AG09319 (cell line): ENCODE results near the gene CDK15.
"Not testable (repeated sequence)": the region's sequence is repeated elsewhere in the genome, so short reads cannot be mapped to it uniquely, and the experiment has no call there.

Experiments used
- DNase-seq: peaks from one replicate; pipeline ENCODE4 v3.0.0-alpha.2; 2010; ENCODE audit warnings: low read depth; ENCODE audit errors: extremely low read depth
- TF ChIP-seq, protein P1 (sequence below): IDR thresholded peaks from 2 replicates; pipeline ENCODE4 v1.5.1; 2011; ENCODE audit warnings: low read depth, mild to moderate bottlenecking, inconsistent platforms, low read length, moderate library complexity

The CDK15 gene

DNA sequence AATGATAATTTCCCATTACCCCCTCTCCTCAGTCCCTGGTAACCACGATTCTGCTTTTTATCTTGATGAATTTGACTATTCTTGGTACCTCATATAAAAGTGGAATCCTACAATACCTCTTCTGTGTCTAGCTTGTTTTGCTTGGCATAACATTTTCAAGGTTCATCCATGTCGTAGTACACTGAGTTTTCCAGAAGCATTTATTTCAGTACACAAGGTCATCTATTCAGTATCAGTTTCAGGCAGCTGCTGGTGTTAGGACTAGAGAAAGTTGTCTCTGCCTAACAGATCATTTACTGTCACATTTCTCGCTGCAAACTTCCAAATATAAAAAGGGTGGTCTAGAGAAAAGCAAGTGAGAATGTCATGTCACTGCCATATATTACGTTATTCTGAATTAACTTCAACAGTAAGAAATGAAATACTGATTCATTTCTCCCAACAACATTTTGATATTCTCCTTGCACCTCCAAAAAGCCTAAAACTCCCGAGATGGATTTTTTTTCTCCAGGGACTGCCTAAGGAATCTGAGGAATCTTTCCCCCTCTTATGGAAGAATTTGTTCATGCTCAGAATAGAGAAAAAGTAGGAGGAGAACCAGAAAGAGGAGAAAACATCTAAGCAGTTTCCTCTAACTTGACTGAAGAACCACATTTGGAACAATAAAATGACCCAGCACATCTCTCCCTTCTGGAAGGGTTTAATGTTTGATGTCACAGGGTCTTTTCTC lies 36.0 kb downstream of the CDK15 start:
- TF ChIP-seq, protein P1, sequence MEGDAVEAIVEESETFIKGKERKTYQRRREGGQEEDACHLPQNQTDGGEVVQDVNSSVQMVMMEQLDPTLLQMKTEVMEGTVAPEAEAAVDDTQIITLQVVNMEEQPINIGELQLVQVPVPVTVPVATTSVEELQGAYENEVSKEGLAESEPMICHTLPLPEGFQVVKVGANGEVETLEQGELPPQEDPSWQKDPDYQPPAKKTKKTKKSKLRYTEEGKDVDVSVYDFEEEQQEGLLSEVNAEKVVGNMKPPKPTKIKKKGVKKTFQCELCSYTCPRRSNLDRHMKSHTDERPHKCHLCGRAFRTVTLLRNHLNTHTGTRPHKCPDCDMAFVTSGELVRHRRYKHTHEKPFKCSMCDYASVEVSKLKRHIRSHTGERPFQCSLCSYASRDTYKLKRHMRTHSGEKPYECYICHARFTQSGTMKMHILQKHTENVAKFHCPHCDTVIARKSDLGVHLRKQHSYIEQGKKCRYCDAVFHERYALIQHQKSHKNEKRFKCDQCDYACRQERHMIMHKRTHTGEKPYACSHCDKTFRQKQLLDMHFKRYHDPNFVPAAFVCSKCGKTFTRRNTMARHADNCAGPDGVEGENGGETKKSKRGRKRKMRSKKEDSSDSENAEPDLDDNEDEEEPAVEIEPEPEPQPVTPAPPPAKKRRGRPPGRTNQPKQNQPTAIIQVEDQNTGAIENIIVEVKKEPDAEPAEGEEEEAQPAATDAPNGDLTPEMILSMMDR: no peak

DNA sequence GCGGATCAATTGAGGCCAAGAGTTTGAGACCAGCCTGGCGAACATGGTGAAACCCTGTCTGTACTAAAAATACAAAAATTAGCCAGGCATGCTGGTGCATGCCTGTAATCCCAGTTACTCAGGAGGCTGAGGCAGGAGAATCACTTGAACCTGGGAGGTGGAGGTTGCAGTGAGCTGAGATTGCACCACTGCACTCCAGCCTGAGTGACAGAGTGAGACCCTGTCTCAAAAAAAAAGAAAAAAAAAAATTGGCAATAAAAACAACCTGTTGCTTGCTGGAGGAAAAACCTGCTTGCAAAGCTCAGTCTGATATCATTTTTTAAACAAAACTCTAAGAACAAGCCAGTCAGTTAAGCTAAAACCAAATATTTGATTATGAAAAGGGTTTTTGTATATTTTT lies 38.6 kb downstream of the CDK15 start:
- DNase-seq: not testable (repeated sequence)

More for the DNA sequence above, 36.0 kb downstream of the CDK15 start:
- no peak for DNase-seq

GRCh38 chr2:201847481-201847880 lies 41.1 kb downstream of the CDK15 start:
- TF ChIP-seq, protein P1: no peak
- DNase-seq: no peak

DNA sequence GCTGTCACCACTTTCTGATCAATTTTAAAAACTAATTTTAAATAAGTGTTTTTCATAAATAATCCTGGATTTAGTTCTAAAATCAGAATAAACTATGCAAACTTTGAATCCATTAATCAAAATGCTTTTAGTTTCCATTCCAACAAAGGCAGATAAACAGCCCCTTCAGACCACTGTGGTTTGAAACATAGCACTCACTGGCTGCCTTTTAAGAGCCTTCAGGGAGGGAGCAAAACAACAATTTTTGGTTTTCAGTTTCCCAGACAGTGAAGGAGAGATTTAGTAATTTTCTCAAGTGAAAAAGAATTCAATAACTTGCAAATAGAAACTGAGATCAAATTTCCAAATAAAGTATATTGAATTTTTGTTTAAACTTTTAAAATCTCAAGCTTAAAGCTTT lies 46.1 kb downstream of the CDK15 start:
- TF ChIP-seq, protein P1: no peak
- no peak for DNase-seq

GRCh38 chr2:201852878-201853415 lies 46.6 kb downstream of the CDK15 start:
- DNase-seq: no peak
- TF ChIP-seq, protein P1: no peak

DNA sequence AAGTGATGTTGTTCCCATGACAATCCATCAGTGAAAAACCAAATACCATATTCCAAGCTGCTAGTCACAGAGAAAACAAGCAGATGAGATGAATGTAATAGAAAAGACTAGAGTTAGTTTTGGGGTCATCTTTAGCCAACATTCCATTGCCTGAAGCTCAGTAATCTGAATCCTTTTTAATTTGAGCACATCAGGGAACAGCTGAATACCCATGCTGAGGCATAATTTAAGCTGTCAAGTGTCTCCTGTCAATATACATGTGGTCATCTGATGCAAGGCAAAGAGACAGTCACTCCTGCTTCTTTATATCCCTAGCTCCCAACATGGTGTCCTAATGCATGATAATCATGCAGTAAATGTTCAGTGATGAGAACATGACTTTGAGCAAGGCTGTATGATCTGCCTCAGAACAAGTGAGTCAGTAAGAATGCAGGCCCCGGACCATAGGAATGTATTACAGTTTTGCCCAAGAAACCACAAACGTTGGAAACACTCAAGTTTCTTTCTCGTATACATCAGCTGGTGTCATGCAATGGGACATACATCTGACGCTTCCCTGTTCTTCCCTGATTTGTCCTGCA lies 48.0 kb downstream of the CDK15 start:
- DNase-seq: peak; percentile 82
- TF ChIP-seq, protein P1: no peak

GRCh38 chr2:201854841-201855240 lies 48.5 kb downstream of the CDK15 start:
- TF ChIP-seq, protein P1: no peak
- DNase-seq: no peak

GRCh38 chr2:201855356-201855755 lies 49.0 kb downstream of the CDK15 start:
- TF ChIP-seq, protein P1: no peak
- no peak for DNase-seq
